ENCODE measurements around the gene NFYB. TPM values are rescaled to one million over a fixed set of nuclear protein-coding genes. Genes with fewer than 3 reads are reported as not detected.

Gene NFYB
- total RNA-seq, 1 experiment from 2014 or later = 31.5 TPM

GRCh38 chr12:104095289-104095688 lies 42.7 kb downstream of the NFYB start:
- no peak for DNase-seq (ENCODE audit: low read depth, low spot score)
- H3K27ac ChIP-seq (ENCODE audit: low read length) = no peak overlapping the region
- POLR2A ChIA-PET = no interaction called here
- no TSS peak for BruUV-seq (replicated peaks)
- no peaks in the 10 kb centered on the region for H3K9me3 ChIP-seq (ENCODE audit: control insufficient read depth, insufficient read depth, low read depth, low read length)
- H3K4me3 ChIP-seq (ENCODE audit: low read depth in 2 of 2, low read length in 2 of 2) = no peak overlapping the region
- in situ Hi-C loops (cut with HindIII; ENCODE audit: low pct_unique_long_range_greater_than_20kb, low sequenced_read_pairs) (no loop called here), intact Hi-C loops (cut with micrococcal nuclease; ENCODE audit: unreplicated experiment) (no loop called here)
- peaks cover 9% of the 10 kb centered on the region for H3K36me3 ChIP-seq (ENCODE audit: control insufficient read depth, insufficient read depth, low read length)
- no peak for TF ChIP-seq TCF7L2 (IDR thresholded peaks at IDR 0.05; ENCODE audit: low read depth, low read length)
- no peak for TF ChIP-seq POLR2AphosphoS5 (IDR thresholded peaks at IDR 0.05; ENCODE audit: low read depth, low read length)
- TF ChIP-seq CTCF (IDR thresholded peaks at IDR 0.05) = no peak
- TF ChIP-seq REST (IDR thresholded peaks at IDR 0.05; ENCODE audit: insufficient read depth in 1 of 2, low read depth in 2 of 2, low read length in 1 of 2) = no peak
- TF ChIP-seq SIN3A (IDR thresholded peaks at IDR 0.05; ENCODE audit: borderline replicate concordance, insufficient read depth, low read depth, low read length) = no peak
- no peak for ATAC-seq
- no peaks in the 10 kb centered on the region for H3K4me1 ChIP-seq (ENCODE audit: control insufficient read depth, insufficient read depth, low read length)
- CTCF ChIA-PET = no interaction called here
- no peaks in the 10 kb centered on the region for H3K27me3 ChIP-seq (ENCODE audit: control insufficient read depth, insufficient read depth, low read length)

GRCh38 chr12:104094284-104094683 lies 43.7 kb downstream of the NFYB start:
- H3K27ac ChIP-seq (ENCODE audit: low read length) = no peak overlapping the region
- in situ Hi-C loops (cut with HindIII; ENCODE audit: low pct_unique_long_range_greater_than_20kb, low sequenced_read_pairs) = no loop called here

More at GRCh38 chr12:104094284-104094683, 43.7 kb downstream of the NFYB start:
- DNase-seq (ENCODE audit: low read depth, low spot score) (no peak), ATAC-seq (no peak)
- H3K9me3 ChIP-seq (ENCODE audit: control insufficient read depth, insufficient read depth, low read depth, low read length) = no peaks in the 10 kb centered on the region
- CTCF ChIA-PET = no interaction called here
- H3K27me3 ChIP-seq (ENCODE audit: control insufficient read depth, insufficient read depth, low read length) = no peaks in the 10 kb centered on the region
- H3K4me1 ChIP-seq (ENCODE audit: control insufficient read depth, insufficient read depth, low read length) = no peaks in the 10 kb centered on the region
- intact Hi-C loops (cut with micrococcal nuclease; ENCODE audit: unreplicated experiment) = no loop called here
- BruUV-seq (replicated peaks) = no TSS peak
- H3K4me3 ChIP-seq (ENCODE audit: low read depth in 2 of 2, low read length in 2 of 2) = no peak overlapping the region
- H3K36me3 ChIP-seq (ENCODE audit: control insufficient read depth, insufficient read depth, low read length) = peaks cover 9% of the 10 kb centered on the region
- POLR2A ChIA-PET = no interaction called here
- TF ChIP-seq POLR2AphosphoS5 (IDR thresholded peaks at IDR 0.05; ENCODE audit: low read depth, low read length) (no peak), CTCF (IDR thresholded peaks at IDR 0.05) (no peak), REST (IDR thresholded peaks at IDR 0.05; ENCODE audit: insufficient read depth in 1 of 2, low read depth in 2 of 2, low read length in 1 of 2) (no peak), TCF7L2 (IDR thresholded peaks at IDR 0.05; ENCODE audit: low read depth, low read length) (no peak), SIN3A (IDR thresholded peaks at IDR 0.05; ENCODE audit: borderline replicate concordance, insufficient read depth, low read depth, low read length) (no peak)

All from Panc1 (cell line).